Adrenal gland (tissue), 5 donors: ENCODE data around the gene KRTAP1-1.

Experiments used
- POLR2A ChIP-seq, 2 donors: fragments of 450-650 bp; IDR thresholded peaks; one replicate each; pipeline ENCODE4 v1.6.1; 2017; ENCODE audit warnings: antibody characterized with exemption in 2 of 2, mild to moderate bottlenecking in 2 of 2, moderate library complexity in 1 of 2
- TF ChIP-seq, protein P1 (sequence below), 6 experiments: fragments of 450-650 bp in 4 of 6; fragments of 200-600 bp in 2 of 6; sonication (generic) in 1 of 6; IDR thresholded peaks; 1 replicate in 5 of 6; 2 replicates in 1 of 6; pipeline versions ENCODE4 v1.5.1 to v1.8.0; 2016 to 2021; ENCODE audit warnings: antibody characterized with exemption in 6 of 6, mild to moderate bottlenecking in 2 of 6, moderate library complexity in 1 of 6
- donor health status: DM: no; HTN: no; CAD: no.

DNA sequence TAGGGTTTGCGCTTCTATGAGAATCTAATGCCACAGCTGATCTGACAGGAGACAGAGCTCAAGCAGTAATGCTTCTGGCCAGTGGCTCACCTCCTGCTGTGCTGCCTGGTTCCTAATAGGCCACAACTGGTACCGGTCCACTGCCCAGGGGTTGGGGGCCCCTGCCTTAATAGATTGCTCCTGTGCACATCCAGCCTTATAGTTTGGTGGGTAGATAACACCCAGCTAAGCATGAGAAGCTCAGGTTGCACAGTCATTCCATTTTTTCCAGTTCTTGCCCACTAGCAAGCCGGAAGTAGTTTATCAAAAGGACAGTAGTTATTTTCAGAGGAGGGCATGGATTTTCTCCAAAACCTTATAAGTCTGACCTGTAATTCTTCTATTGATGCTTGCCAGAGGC lies 21.8 kb downstream of the KRTAP1-1 start:
- TF ChIP-seq POLR2A (IDR thresholded peaks at IDR 0.05): no peak
- TF ChIP-seq, protein P1, sequence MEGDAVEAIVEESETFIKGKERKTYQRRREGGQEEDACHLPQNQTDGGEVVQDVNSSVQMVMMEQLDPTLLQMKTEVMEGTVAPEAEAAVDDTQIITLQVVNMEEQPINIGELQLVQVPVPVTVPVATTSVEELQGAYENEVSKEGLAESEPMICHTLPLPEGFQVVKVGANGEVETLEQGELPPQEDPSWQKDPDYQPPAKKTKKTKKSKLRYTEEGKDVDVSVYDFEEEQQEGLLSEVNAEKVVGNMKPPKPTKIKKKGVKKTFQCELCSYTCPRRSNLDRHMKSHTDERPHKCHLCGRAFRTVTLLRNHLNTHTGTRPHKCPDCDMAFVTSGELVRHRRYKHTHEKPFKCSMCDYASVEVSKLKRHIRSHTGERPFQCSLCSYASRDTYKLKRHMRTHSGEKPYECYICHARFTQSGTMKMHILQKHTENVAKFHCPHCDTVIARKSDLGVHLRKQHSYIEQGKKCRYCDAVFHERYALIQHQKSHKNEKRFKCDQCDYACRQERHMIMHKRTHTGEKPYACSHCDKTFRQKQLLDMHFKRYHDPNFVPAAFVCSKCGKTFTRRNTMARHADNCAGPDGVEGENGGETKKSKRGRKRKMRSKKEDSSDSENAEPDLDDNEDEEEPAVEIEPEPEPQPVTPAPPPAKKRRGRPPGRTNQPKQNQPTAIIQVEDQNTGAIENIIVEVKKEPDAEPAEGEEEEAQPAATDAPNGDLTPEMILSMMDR (IDR thresholded peaks at IDR 0.05): no peak
